GM12873 (cell line): ENCODE results near the gene STEAP1.

Experiments used
- CTCF ChIP-seq: IDR thresholded peaks from 2 replicates; pipeline ENCODE4 v1.5.1; 2012; ENCODE audit warnings: low read depth, mild to moderate bottlenecking, moderate library complexity, low read length, control low read depth; ENCODE audit not compliant: insufficient read depth; ENCODE audit errors: missing control alignments

STEAP1 gene

GRCh38 chr7:90176195-90176594 is 21.9 kb downstream of the STEAP1 start:
- no peak for TF ChIP-seq CTCF

- no peak for TF ChIP-seq CTCF
Observed at GRCh38 chr7:90178166-90178565, 23.9 kb downstream of the STEAP1 start.

DNA sequence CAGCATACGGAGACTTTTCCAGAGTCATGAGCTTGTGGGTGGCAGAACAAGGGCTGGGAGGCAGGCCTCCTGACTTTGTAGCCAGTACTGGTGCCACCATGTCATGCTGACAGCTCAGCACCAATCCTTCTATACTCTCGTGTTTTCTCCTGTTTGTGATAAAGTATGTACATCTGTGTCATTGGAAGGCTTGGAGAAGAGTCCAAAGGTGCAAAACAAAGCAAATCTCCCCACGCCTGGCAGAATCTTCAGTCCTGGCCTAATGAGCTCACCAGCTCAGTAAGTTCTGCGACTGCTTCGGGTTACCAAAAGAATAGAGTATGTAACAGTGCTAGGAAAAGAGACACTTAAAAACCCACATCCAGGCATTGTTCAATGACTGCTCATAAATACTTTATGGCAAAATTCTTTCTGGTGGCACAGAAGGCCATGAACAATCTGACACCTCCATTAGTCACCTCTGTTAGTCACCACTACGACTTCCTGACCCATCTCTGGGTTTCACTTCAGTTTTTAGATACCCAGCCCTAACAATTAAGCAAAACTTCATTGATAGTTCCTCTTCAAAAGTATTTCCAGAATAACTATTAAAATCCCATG is 24.5 kb downstream of the STEAP1 start:
- no peak for TF ChIP-seq CTCF

GRCh38 chr7:90180011-90180585 is 25.8 kb downstream of the STEAP1 start:
- TF ChIP-seq CTCF = no peak

GRCh38 chr7:90180649-90181048 is 26.4 kb downstream of the STEAP1 start:
- TF ChIP-seq CTCF = no peak

DNA sequence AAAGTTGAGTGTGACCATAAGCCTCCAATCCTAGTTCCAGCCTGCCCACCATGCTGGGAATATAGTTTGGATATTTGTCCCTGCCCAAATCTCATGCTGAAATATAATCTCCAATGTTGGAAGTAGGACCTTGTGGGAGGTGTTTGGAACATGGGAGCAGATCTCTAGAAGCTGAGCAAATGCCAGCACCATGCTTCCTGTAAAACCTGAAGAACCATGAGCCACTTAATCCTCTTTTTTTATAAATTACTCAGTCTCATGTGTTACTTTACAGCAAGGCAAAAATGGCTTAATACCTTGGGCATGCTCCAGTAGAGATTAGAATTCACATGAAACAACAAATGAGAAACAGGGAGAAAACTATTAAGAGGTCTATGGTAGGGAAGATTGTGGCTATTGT is 27.2 kb downstream of the STEAP1 start:
- TF ChIP-seq CTCF = no peak

- TF ChIP-seq CTCF = no peak
Observed at GRCh38 chr7:90187507-90188050, 33.3 kb downstream of the STEAP1 start.
